ENCODE results near the gene FBXO28. TPM values are rescaled to one million over a fixed set of nuclear protein-coding genes. Genes with fewer than 3 reads are reported as not detected.

FBXO28 gene
- polyA plus RNA-seq (2012; rRNA removed), result 8.1 and 12.1 TPM in 2 replicates
- 12.2 and 13.5 TPM in 2 replicates for polyA plus RNA-seq (2012; cell fraction: cytosol; rRNA removed)
- 6.4 and 11.4 TPM in 2 replicates for polyA plus RNA-seq (2012; cell fraction: nucleus; rRNA removed)

- 2% methylated on average over 18 of the region's 60 CpGs for WGBS (ENCODE audit: low lambda C conversion rate)
- Histone ChIP-seq H2AFZ (ENCODE audit: low read depth) (peak within 1 kb of the TSS; percentile 92), H3K4me3 (ENCODE audit: low read depth in 2 of 2, low read length in 1 of 2) (peak within 1 kb of the TSS; percentile 91 to 99), H3K27ac (ENCODE audit: low read depth in 2 of 2, low read length in 1 of 2) (peak within 1 kb of the TSS; percentile 81 to 92), H4K20me1 (ENCODE audit: insufficient read depth) (peaks cover 11% of the 10 kb centered on the region), H3K79me2 (ENCODE audit: insufficient read depth) (peaks cover 56% of the 10 kb centered on the region), H3K4me2 (peak within 1 kb of the TSS; percentile 83), H3K9me3 (no peaks in the 10 kb centered on the region), H3K27me3 (ENCODE audit: insufficient read depth) (peaks cover 6% of the 10 kb centered on the region; the same call in 1 of the 2 replicates), H3K36me3 (replicated peaks in 1 of 2; ENCODE audit: control insufficient read depth in 1 of 2, insufficient read depth in 2 of 2, low read length in 1 of 2) (peaks cover 0 to 4% of the 10 kb centered on the region in 2 experiments), H3K9me2 (no peaks in the 10 kb centered on the region), H3K9ac (peak within 1 kb of the TSS; percentile 93), H3K4me1 (ENCODE audit: control insufficient read depth in 1 of 2, insufficient read depth in 2 of 2, low read depth in 1 of 2, low read length in 1 of 2) (peaks cover 0 to 20% of the 10 kb centered on the region in 2 experiments; a peak in 3 of 4 replicates), H3F3A (replicated peaks; ENCODE audit: insufficient read depth) (no peaks in the 10 kb centered on the region)
- ChIA-PET CTCF (interaction anchor here (0.6 to 5.0 kb wide), 2 partner anchors 199 to 220 kb away, joined by 3 to 32 read pairs; no protein-coding TSS in a partner anchor), POLR2A (interaction anchor here (0.6 kb wide), 1 partner anchor 216 kb away, joined by 3 read pairs; no protein-coding TSS in a partner anchor)
- DNase-seq, result peak; percentile 96
- TF ChIP-seq PBX3 (IDR thresholded peaks at IDR 0.05) (peak; percentile 20; the same call in 1 of the 2 replicates), FOXJ3 (CRISPR knock-in tag; IDR thresholded peaks at IDR 0.05) (no peak), ZBTB33 (IDR thresholded peaks at IDR 0.05; ENCODE audit: borderline replicate concordance, low read depth) (no peak), GABPA (IDR thresholded peaks at IDR 0.05; ENCODE audit: low read depth) (peak; percentile 94), TCF12 (IDR thresholded peaks at IDR 0.05) (no peak), YY1 (IDR thresholded peaks at IDR 0.05; ENCODE audit: low read depth) (peak; percentile 98), MEF2A (IDR thresholded peaks at IDR 0.05; ENCODE audit: borderline replicate concordance, low read depth) (no peak), NRF1 (IDR thresholded peaks at IDR 0.05; ENCODE audit: low read depth, low read length) (no peak), TEAD4 (IDR thresholded peaks at IDR 0.05; ENCODE audit: borderline replicate concordance, insufficient read depth) (no peak), GATA2 (CRISPR knock-in tag; IDR thresholded peaks at IDR 0.05) (no peak), POLR2AphosphoS5 (IDR thresholded peaks at IDR 0.05; ENCODE audit: low read depth, low read length) (peak; percentile 98), CTCF (IDR thresholded peaks at IDR 0.05) (no peak), IRF3 (IDR thresholded peaks at IDR 0.05; ENCODE audit: low read depth, low read length) (no peak), SMC3 (IDR thresholded peaks at IDR 0.05; ENCODE audit: low read depth, low read length) (no peak), MXI1 (IDR thresholded peaks at IDR 0.05; ENCODE audit: low read depth, low read length) (peak; percentile 70), FOXM1 (IDR thresholded peaks at IDR 0.05; ENCODE audit: low read depth) (no peak), FOSL2 (IDR thresholded peaks at IDR 0.05; ENCODE audit: borderline replicate concordance, low read depth) (no peak), EZH2phosphoT487 (IDR thresholded peaks at IDR 0.05; ENCODE audit: borderline replicate concordance, low read depth) (no peak), RXRA (IDR thresholded peaks at IDR 0.05; ENCODE audit: borderline replicate concordance, low read depth) (no peak), CHD2 (IDR thresholded peaks at IDR 0.05; ENCODE audit: low read length, partially characterized antibody) (peak; percentile 37), REST (IDR thresholded peaks at IDR 0.05; ENCODE audit: low read depth, low read length) (peak; percentile 80)
Measured at GRCh38 chr1:224113918-224114786, at the start of gene FBXO28. Gene FBXO28, plus strand, starts transcription at chr1:224114111. Its CDS starts 19 bp downstream, at chr1:224114130.

All from SK-N-SH (cell line).